HG03066 (cell line): Measurements from ENCODE around the gene CYP26B1.

Experiments used
- ATAC-seq: cut with Tn5 transposase; IDR thresholded peaks from one replicate; pipeline ENCODE4 v1.9.1; 2021; ENCODE audit warnings: low read depth; ENCODE audit not compliant: unreplicated experiment

Gene CYP26B1

GRCh38 chr2:72142570-72143440 lies 4.9 kb downstream of the CYP26B1 start:
- ATAC-seq, result no peak

GRCh38 chr2:72141881-72142451 lies 5.7 kb downstream of the CYP26B1 start:
- no peak for ATAC-seq

GRCh38 chr2:72141032-72141645 lies 6.5 kb downstream of the CYP26B1 start:
- ATAC-seq, result no peak

GRCh38 chr2:72140621-72140960 lies 7.1 kb downstream of the CYP26B1 start:
- ATAC-seq, result no peak

- no peak for ATAC-seq
Observed at GRCh38 chr2:72139874-72140620, 7.6 kb downstream of the CYP26B1 start.

- no peak for ATAC-seq
Observed at GRCh38 chr2:72139471-72139873, 8.2 kb downstream of the CYP26B1 start.

- ATAC-seq, result no peak
Observed at GRCh38 chr2:72138921-72139381, 8.7 kb downstream of the CYP26B1 start.

- ATAC-seq, result no peak
Observed at GRCh38 chr2:72138011-72138881, 9.4 kb downstream of the CYP26B1 start.

GRCh38 chr2:72137498-72138010 lies 10.1 kb downstream of the CYP26B1 start:
- peak; percentile 85 for ATAC-seq

- peak; percentile 13 for ATAC-seq
Observed at GRCh38 chr2:72136933-72137497, 10.6 kb downstream of the CYP26B1 start.

- no peak for ATAC-seq
Observed at GRCh38 chr2:72136331-72136730, 11.3 kb downstream of the CYP26B1 start.

GRCh38 chr2:72135921-72136320 lies 11.7 kb downstream of the CYP26B1 start:
- no peak for ATAC-seq

GRCh38 chr2:72134997-72135800 lies 12.5 kb downstream of the CYP26B1 start:
- ATAC-seq, result no peak

- no peak for ATAC-seq
Observed at GRCh38 chr2:72134408-72134996, 13.2 kb downstream of the CYP26B1 start.

GRCh38 chr2:72133721-72134407 lies 13.8 kb downstream of the CYP26B1 start:
- ATAC-seq, result no peak

GRCh38 chr2:72132981-72133720 lies 14.5 kb downstream of the CYP26B1 start:
- no peak for ATAC-seq
